Liver (tissue), 9 donors: ENCODE measurements around the gene AGPAT1. TPM values are rescaled to one million over a fixed set of nuclear protein-coding genes. Genes with fewer than 3 reads are reported as not detected.
A peak's percentile ranks its signal among the peaks of the same experiment; 100 is the strongest.

Source experiments
- DNase-seq: peaks from one replicate; pipeline ENCODE4 v3.0.0-alpha.2; 2017; ENCODE audit warnings: low spot score
- H3K27ac ChIP-seq, 2 donors: one replicate each; pipeline ENCODE4 v1.7.0; 2013; ENCODE audit warnings: inconsistent platforms in 2 of 2, low read length in 2 of 2, control low read depth in 1 of 2, low read depth in 1 of 2, mild to moderate bottlenecking in 1 of 2
- H3K27me3 ChIP-seq, 4 donors: one replicate each; pipeline versions ENCODE4 v1.6.1 to v1.7.0; 2013; ENCODE audit warnings: low read length in 3 of 4, inconsistent platforms in 1 of 4, mild to moderate bottlenecking in 1 of 4, moderate library complexity in 1 of 4; ENCODE audit not compliant: control insufficient read depth in 4 of 4, insufficient read depth in 4 of 4
- H3K36me3 ChIP-seq, 4 donors: one replicate each; pipeline versions ENCODE4 v1.6.1 to v1.7.0; 2013; ENCODE audit warnings: low read length in 3 of 4, mild to moderate bottlenecking in 3 of 4, low read depth in 1 of 4, moderate library complexity in 1 of 4; ENCODE audit not compliant: control insufficient read depth in 4 of 4, insufficient read depth in 3 of 4
- H3K4me1 ChIP-seq, 4 donors: one replicate each; pipeline versions ENCODE4 v1.6.1 to v1.7.0; 2013; ENCODE audit warnings: low read length in 3 of 4, mild to moderate bottlenecking in 3 of 4, moderate library complexity in 1 of 4; ENCODE audit not compliant: control insufficient read depth in 4 of 4, insufficient read depth in 4 of 4
- H3K4me3 ChIP-seq, 3 donors: one replicate each; pipeline versions ENCODE4 v1.6.1 to v1.7.0; 2013; ENCODE audit warnings: low read length in 3 of 3, control low read depth in 1 of 3, low read depth in 1 of 3, mild to moderate bottlenecking in 1 of 3
- H3K9ac ChIP-seq, 2 donors: one replicate each; pipeline ENCODE4 v1.7.0; 2013; ENCODE audit warnings: low read length in 2 of 2, mild to moderate bottlenecking in 2 of 2, moderate library complexity in 2 of 2, control low read depth in 1 of 2, low read depth in 1 of 2
- H3K9me3 ChIP-seq, 4 donors: one replicate each; pipeline versions ENCODE4 v1.6.1 to v1.7.0; 2013; ENCODE audit warnings: low read length in 3 of 4; ENCODE audit not compliant: control insufficient read depth in 4 of 4
- ATF3 ChIP-seq: IDR thresholded peaks from 2 replicates; pipeline ENCODE4 v1.6.1; 2016; ENCODE audit warnings: antibody characterized with exemption
- CTCF ChIP-seq: fragments of 150-350 bp; IDR thresholded peaks from 2 replicates; pipeline ENCODE4 v1.5.1; 2017; ENCODE audit warnings: improper control_type of control experiment, low read depth, low read length; ENCODE audit not compliant: missing input control
- FOXA2 ChIP-seq: IDR thresholded peaks from 2 replicates; pipeline ENCODE4 v1.6.1; 2016; ENCODE audit warnings: antibody characterized with exemption
- GABPA ChIP-seq, 2 donors: IDR thresholded peaks in 1 of 2; conservative IDR thresholded peaks in 1 of 2; 2 replicates each; pipeline ENCODE4 v1.6.1; 2016; ENCODE audit warnings: antibody characterized with exemption in 2 of 2, mild to moderate bottlenecking in 1 of 2, moderate library complexity in 1 of 2
- HNF4A ChIP-seq, 2 donors: conservative IDR thresholded peaks; 2 replicates each; pipeline ENCODE4 v1.6.1; 2016; ENCODE audit warnings: antibody characterized with exemption in 2 of 2, mild to moderate bottlenecking in 2 of 2
- HNF4G ChIP-seq: IDR thresholded peaks from 2 replicates; pipeline ENCODE4 v1.6.1; 2016; ENCODE audit warnings: antibody characterized with exemption
- JUND ChIP-seq, 2 donors: IDR thresholded peaks; 2 replicates each; pipeline ENCODE4 v1.6.1; 2016; ENCODE audit warnings: antibody characterized with exemption in 2 of 2
- NR2F2 ChIP-seq: IDR thresholded peaks from 2 replicates; pipeline ENCODE4 v1.6.1; 2016; ENCODE audit warnings: antibody characterized with exemption
- RAD21 ChIP-seq, 2 donors: IDR thresholded peaks; 2 replicates each; pipeline ENCODE4 v1.6.1; 2016; ENCODE audit warnings: antibody characterized with exemption in 2 of 2, mild to moderate bottlenecking in 2 of 2
- REST ChIP-seq: IDR thresholded peaks from 2 replicates; pipeline ENCODE4 v1.6.1; 2016; ENCODE audit warnings: antibody characterized with exemption, mild to moderate bottlenecking
- RXRA ChIP-seq, 2 donors: IDR thresholded peaks; 2 replicates each; pipeline ENCODE4 v1.6.1; 2017 to 2018; ENCODE audit warnings: antibody characterized with exemption in 2 of 2, mild to moderate bottlenecking in 1 of 2
- SP1 ChIP-seq: IDR thresholded peaks from 2 replicates; pipeline ENCODE4 v1.6.1; 2018; ENCODE audit warnings: antibody characterized with exemption, mild to moderate bottlenecking
- TAF1 ChIP-seq: conservative IDR thresholded peaks from 2 replicates; pipeline ENCODE4 v1.6.1; 2016; ENCODE audit warnings: antibody characterized with exemption, mild to moderate bottlenecking
- YY1 ChIP-seq: IDR thresholded peaks from 2 replicates; pipeline ENCODE4 v1.6.1; 2016; ENCODE audit warnings: antibody characterized with exemption, mild to moderate bottlenecking
- WGBS: extraction: QIAGEN DNeasy Blood & Tissue Kit; methylation state at CpG from one replicate; pipeline ENCODE4 v1.1.7; 2013; 5-methylcytosine and 5-hydroxymethylcytosine counted together
- polyA plus RNA-seq, 2 donors: library from polyadenylated mRNA; stranded (reverse) in 1 of 2; unstranded in 1 of 2; fragments of 200-250 nt in 1 of 2; fragments of >200 nt in 1 of 2; fragmentation: Nextera tagmentation in 1 of 2; extraction: Ambion mirVana in 1 of 2; gene quantifications; one replicate each; pipeline versions ENCODE4 v1.2.1 to v1.2.3, GENCODE V29; 2013 to 2015
- total RNA-seq, 2 donors: library from RNA; depleted of rRNA; stranded (reverse); fragments of >200 nt; gene quantifications; one replicate each; pipeline ENCODE4 v1.2.3, GENCODE V29; 2014
- TF ChIP-seq, protein P1 (sequence below): IDR thresholded peaks from 2 replicates; pipeline ENCODE4 v1.6.1; 2016; ENCODE audit warnings: antibody characterized with exemption
- TF ChIP-seq, protein P2 (sequence below): IDR thresholded peaks from 2 replicates; pipeline ENCODE4 v1.6.1; 2016; ENCODE audit warnings: antibody characterized with exemption
- donor health status: healthy.
- donor health status: healthy.
- donor health status: healthy.
- donor health status: healthy.
- donor health status: healthy.

The AGPAT1 gene
- total and polyA plus RNA-seq, 4 donors: 10.4 to 45.1 (median 17.5) TPM

DNA sequence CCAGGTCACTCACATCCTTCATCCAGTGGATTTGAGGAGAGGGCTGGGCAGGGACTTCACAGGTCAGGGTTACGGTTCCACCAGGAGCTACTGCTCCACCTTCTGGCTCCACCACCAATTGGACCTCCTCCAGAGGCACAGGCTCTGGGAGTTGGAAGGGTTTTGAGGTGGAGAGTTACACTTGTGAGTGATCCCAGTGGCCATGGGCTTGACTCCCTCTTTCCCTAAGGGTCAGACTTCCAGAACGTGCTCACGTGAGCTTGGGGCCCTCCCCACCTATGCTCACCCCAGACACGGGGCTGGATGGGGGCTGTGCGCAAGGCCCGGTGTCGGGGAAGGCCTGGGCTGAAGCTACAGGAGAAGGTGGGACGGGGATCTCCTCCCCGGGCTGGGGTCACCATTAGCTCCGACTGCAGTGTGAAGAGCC, 6.7 kb upstream of the AGPAT1 start:
- no peaks in the 10 kb centered on the region for H3K9me3 ChIP-seq
- 93% methylated on average over 10 of the region's 10 CpGs for WGBS
- no peak overlapping the region for H3K27ac ChIP-seq
- peak; percentile 52 for DNase-seq
- H3K36me3 ChIP-seq: peaks cover 0 to 33% (median 17%) of the 10 kb centered on the region in 4 donors
- peaks cover 0 to 15% (median 14%) of the 10 kb centered on the region in 4 donors for H3K4me1 ChIP-seq
- no peaks in the 10 kb centered on the region for H3K27me3 ChIP-seq
- no peak overlapping the region for H3K9ac ChIP-seq
- TF ChIP-seq HNF4G (no peak), CTCF (no peak), ATF3 (no peak), YY1 (no peak), SP1 (no peak), RXRA (IDR thresholded peaks at IDR 0.05) (no peak), REST (no peak), RAD21 (IDR thresholded peaks at IDR 0.05) (no peak), HNF4A (conservative IDR thresholded peaks at IDR 0.05) (no peak), GABPA (IDR thresholded peaks at IDR 0.05 in 1 of 2, conservative IDR thresholded peaks at IDR 0.05 in 1 of 2) (no peak)
- TF ChIP-seq, protein P1, sequence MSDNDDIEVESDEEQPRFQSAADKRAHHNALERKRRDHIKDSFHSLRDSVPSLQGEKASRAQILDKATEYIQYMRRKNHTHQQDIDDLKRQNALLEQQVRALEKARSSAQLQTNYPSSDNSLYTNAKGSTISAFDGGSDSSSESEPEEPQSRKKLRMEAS: no peak
- no peak overlapping the region for H3K4me3 ChIP-seq

- WGBS: 87% methylated on average over 10 of the region's 10 CpGs
- Histone ChIP-seq H3K4me3 (no peak overlapping the region), H3K9ac (no peak overlapping the region), H3K36me3 (peaks cover 0 to 29% (median 13%) of the 10 kb centered on the region in 4 donors), H3K4me1 (peaks cover 0 to 20% (median 18%) of the 10 kb centered on the region in 4 donors), H3K27ac (no peak overlapping the region), H3K27me3 (no peaks in the 10 kb centered on the region), H3K9me3 (no peaks in the 10 kb centered on the region)
- TF ChIP-seq TAF1 (no peak), RAD21 (IDR thresholded peaks at IDR 0.05) (no peak), RXRA (IDR thresholded peaks at IDR 0.05) (no peak), FOXA2 (no peak), SP1 (no peak), NR2F2 (no peak), JUND (IDR thresholded peaks at IDR 0.05) (no peak), YY1 (no peak), REST (no peak), CTCF (no peak), HNF4G (no peak)
- TF ChIP-seq, protein P1: no peak
- TF ChIP-seq, protein P2, sequence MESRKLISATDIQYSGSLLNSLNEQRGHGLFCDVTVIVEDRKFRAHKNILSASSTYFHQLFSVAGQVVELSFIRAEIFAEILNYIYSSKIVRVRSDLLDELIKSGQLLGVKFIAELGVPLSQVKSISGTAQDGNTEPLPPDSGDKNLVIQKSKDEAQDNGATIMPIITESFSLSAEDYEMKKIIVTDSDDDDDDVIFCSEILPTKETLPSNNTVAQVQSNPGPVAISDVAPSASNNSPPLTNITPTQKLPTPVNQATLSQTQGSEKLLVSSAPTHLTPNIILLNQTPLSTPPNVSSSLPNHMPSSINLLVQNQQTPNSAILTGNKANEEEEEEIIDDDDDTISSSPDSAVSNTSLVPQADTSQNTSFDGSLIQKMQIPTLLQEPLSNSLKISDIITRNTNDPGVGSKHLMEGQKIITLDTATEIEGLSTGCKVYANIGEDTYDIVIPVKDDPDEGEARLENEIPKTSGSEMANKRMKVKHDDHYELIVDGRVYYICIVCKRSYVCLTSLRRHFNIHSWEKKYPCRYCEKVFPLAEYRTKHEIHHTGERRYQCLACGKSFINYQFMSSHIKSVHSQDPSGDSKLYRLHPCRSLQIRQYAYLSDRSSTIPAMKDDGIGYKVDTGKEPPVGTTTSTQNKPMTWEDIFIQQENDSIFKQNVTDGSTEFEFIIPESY: no peak
- peak; percentile 74 for DNase-seq
Observed at GRCh38 chr6:32181915-32182529, 6.1 kb upstream of the AGPAT1 start.
